GM19023 (cell line): ENCODE measurements around the gene PKD1L1.
"Not testable (repeated sequence)": the region's sequence is repeated elsewhere in the genome, so short reads cannot be mapped to it uniquely, and the experiment has no call there.

Experiments
- ATAC-seq: cut with Tn5 transposase; IDR thresholded peaks from one replicate; pipeline ENCODE4 v1.9.1; 2021; ENCODE audit warnings: mild to moderate bottlenecking, moderate library complexity; ENCODE audit not compliant: unreplicated experiment

PKD1L1 gene

DNA sequence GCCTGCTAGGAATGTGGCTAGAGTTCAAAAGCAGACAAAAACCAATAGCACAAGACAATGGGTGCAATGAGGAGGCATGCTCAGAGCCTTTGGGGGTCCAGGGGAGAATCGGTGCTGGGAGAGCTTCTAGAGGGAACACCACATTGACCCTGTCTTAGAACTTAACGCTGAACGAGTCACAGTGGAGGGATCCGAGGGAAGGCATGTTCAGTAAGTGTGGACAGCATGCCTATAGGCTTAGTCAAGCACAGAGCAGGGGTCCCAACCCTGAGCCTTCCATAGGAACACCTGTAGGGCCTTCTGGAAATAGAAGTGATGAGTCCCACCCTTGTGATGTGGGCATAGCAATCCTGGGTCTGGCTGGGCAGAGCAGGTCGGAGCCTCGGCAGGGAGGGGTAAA, 148.7 kb downstream of the PKD1L1 start:
- no peak for ATAC-seq

GRCh38 chr7:47796347-47796746, 151.9 kb downstream of the PKD1L1 start:
- no peak for ATAC-seq

GRCh38 chr7:47795631-47796030, 152.6 kb downstream of the PKD1L1 start:
- ATAC-seq: no peak

DNA sequence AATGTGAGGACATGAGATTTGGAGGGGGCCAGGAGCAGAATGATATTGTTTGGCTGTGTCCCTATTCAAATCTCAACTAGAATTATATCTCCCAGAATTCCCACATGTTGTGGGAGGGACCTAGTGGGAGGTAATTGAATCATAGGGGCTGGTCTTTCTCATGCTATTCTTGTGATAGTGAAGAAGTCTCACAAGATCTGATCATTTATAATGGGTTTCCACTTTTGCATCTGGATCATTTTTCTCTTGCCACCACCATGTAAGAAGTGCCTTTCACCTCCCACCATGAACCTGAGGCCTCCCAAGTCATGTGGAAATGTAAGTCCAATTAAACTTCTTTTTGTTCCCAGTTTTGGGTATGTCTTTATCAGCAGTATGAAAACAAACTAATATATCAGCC, 153.1 kb downstream of the PKD1L1 start:
- not testable (repeated sequence) for ATAC-seq

GRCh38 chr7:47794016-47794415, 154.2 kb downstream of the PKD1L1 start:
- ATAC-seq: no peak

DNA sequence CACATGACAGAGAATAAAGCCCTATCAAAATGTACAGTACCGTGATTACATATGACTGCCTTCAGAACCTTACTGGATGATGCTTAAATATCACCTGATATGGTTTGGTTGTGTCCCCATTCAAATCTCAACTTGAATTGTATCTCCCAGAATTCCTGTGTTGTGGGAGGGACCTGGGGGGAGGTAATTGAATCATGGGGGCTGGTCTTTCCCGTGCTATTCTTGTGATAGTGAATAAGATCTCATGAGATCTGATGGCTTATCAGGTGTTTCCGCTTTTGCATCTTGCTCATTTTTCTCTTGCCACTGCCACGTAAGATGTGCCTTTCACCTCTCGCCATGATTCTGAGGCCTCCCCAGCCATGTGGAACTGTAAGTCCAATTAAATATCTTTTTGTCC, 155.1 kb downstream of the PKD1L1 start:
- ATAC-seq: not testable (repeated sequence)

DNA sequence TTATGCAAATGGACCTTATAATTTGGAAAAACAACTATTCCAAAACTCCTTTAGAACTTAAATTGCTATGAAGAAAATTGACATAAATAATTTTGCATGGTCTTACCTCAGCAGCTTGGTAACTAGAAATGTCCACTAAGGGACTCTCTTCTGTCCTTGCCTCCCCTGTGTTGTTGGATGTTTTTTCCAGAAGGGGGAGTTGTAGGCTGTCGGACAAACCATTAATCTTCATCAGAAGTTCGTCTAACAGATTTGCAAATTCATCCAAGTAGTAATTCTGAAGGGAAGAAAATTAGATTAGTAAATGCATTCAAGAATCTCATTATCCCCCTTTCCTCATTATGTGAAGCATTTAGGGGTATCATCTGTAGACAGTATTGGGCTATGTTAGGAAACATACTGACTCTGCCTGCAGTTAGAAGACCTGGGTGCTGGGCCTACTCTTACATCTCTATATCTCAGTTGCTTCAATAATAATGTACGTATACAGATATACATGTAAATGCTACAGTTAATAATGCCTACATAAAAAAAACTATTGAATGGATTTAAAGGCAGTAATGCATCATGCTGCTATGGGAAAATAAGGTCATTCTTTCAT, 155.6 kb downstream of the PKD1L1 start:
- ATAC-seq: no peak

GRCh38 chr7:47791682-47792081, 156.6 kb downstream of the PKD1L1 start:
- no peak for ATAC-seq

DNA sequence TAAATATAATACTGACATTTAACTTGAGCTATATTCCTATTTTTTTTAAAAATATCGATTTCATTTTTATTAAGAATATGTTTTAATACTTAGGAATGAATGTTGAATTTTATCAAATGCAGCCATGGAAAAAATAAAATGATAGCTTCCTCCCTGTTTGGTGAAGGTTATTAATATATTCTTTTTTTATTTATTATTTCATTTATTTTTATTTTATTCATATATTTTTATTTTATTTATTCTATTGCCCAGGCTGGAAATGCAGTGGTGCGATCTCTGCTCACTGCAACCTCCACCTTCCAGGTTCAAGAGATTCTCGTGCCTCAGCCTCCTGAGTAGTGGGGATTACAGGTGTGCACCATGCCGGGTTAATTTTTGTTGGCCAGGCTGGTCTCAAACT, 160.2 kb downstream of the PKD1L1 start:
- no peak for ATAC-seq

GRCh38 chr7:47787249-47788069, 160.8 kb downstream of the PKD1L1 start:
- no peak for ATAC-seq

DNA sequence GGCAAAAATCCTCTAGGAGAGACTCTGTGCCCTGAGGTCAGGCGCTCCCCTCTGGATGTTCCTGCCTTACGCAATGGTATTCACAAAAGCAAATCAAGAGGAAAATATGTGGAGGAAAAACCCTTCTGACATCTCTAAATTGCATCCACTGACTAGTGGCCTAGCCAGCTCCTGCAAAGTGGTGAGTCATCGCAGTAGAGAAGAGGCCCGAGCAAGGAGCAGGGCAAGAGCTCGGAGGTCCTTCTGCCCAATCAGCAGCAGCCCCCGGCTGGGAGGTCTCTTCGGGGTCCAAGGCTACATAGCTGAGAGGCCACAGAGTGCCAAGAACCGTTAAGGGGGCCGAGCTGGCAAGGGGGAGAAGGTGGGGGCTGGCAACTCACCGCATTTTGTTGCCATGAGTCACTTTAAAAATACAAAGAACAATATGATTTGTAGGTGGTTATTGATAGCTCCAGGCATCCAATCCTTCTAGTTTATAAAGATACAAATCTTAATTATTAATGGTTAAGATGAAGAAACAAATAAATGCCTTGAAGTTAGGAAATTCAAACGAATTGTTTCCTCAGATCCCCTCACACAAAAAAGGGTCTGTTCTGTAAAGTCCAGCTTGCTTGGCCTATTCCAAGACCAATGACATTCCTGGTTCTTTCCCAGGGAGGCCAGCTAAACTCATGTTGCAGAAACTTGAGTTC, 161.6 kb downstream of the PKD1L1 start:
- no peak for ATAC-seq

DNA sequence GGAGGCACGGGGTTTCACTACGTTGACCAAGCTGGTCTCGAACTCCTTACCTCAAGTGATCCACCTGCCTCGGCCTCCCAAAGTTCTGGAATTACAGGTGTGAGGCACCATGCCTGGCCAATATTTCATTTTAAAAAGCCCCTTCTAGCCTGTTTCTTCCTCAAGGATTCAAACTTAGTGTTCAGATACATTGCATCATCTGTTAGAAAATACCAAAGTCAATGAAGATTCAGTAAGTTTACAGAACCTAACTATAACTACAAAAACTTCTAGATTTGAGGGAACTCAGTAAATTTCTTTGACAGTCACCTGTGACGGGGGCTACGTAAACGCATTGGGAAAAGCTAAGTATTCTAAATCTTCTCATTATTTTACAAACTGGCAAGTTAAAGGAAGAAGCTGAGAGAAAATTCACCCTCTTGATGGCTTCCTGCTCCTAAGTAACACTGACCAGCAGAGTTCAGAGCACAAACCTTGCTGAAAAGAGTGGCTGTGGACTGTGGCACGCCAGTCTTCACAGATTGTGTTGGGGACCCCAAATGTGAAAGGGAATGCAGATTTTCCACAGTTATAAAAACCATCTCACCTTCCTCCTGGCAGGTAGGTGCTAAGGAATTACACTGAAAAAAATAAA, 162.2 kb downstream of the PKD1L1 start:
- ATAC-seq: no peak

GRCh38 chr7:47783456-47784223, 164.6 kb downstream of the PKD1L1 start:
- no peak for ATAC-seq

GRCh38 chr7:47782792-47783191, 165.5 kb downstream of the PKD1L1 start:
- no peak for ATAC-seq

- no peak for ATAC-seq
Observed at GRCh38 chr7:47782022-47782421, 166.2 kb downstream of the PKD1L1 start.

DNA sequence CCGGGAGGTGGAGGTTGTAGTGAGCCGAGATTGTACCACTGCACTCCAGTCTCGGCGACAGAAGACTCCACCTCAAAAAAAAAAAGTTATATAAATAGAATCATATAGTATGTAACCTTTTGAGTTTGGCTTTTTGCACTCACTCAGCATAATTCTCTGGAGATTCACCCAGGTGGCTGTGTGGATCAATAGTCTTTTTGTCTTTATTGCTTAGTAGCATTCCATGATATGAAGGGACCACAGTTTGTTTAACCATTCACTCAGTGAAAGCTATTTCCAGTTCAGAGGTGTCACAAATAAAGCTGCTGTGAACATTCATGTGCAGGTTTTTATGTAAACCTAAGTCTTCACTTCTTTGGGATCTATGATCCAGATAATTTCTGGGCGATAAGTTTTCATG, 167.7 kb downstream of the PKD1L1 start:
- ATAC-seq: no peak

- ATAC-seq: no peak
Observed at GRCh38 chr7:47779341-47779771, 168.9 kb downstream of the PKD1L1 start.

DNA sequence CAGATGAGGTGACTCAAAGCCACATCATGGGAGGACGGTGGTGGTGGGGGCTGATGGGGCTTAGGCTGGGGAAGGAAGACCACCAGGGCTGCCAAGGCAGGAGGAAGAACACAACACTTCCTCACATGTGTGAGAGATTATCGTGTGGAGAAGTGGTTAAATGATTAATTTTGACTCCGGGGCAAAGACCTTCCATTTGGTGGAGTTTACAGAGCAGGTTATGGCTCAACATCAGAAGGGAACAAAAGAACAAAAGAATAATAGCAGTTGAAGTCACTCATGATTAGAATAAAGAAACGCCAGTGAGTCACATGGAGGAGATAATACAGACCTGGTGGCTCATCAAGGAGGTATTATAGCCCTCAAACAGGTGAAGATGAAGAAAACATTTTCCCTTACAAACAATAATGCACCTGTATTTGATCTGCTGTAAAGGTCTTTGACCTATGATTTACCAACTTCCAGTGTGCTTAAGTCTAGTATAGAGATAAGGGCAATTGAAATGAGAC, 170.1 kb downstream of the PKD1L1 start:
- ATAC-seq: no peak

- ATAC-seq: no peak
Observed at GRCh38 chr7:47777531-47778152, 170.6 kb downstream of the PKD1L1 start.

DNA sequence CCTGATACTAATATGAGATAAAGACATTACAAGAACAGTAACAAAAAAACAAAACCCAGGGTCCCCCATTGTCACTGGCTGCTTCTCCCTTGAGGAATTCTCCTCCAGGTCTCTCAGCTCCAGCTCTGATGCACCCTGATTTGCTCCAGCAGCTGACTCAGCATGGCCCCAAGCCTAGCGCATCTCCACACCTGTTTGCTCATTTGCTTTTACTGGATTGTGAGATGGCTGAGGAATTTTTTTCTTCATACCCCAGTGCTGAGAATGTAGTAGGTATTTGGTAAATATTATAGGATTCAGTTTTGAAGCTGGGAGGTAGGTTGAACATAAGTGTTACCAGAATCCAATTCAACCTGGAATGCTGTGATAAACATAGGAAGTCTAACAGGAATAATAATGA, 171.9 kb downstream of the PKD1L1 start:
- no peak for ATAC-seq
